ENCODE results near the gene CTLA4.

- TF ChIP-seq CTCF (IDR thresholded peaks at IDR 0.05) (no peak), EP300 (IDR thresholded peaks at IDR 0.05) (no peak), POLR2A (IDR thresholded peaks at IDR 0.05) (no peak)
Observed at GRCh38 chr2:203875471-203875870, 7.9 kb downstream of the CTLA4 start.

Data from suprapubic skin (tissue), 3 donors.